Hepatocyte (in vitro differentiated cells): Measurements from ENCODE around the gene SAMMSON.

Experiments used
- CTCF ChIP-seq: fragments of 200-600 bp; sonication (generic); IDR thresholded peaks from 2 replicates; pipeline ENCODE4 v1.5.1; 2016; ENCODE audit warnings: antibody characterized with exemption, mild to moderate bottlenecking; ENCODE audit not compliant: poor library complexity
- EZH2 ChIP-seq: fragments of 200-600 bp; sonication (generic); IDR thresholded peaks from 2 replicates; pipeline ENCODE4 v1.6.1; 2016; ENCODE audit warnings: antibody characterized with exemption, mild to moderate bottlenecking, borderline replicate concordance
- EZH2phosphoT487 ChIP-seq: fragments of 200-600 bp; sonication (generic); IDR thresholded peaks from one replicate; pipeline ENCODE4 v1.6.1; 2018; ENCODE audit warnings: antibody characterized with exemption, mild to moderate bottlenecking, low read depth, moderate library complexity; ENCODE audit not compliant: unreplicated experiment, severe bottlenecking

GRCh38 chr3:69967156-69967555, 32.4 kb upstream of the SAMMSON start:
- TF ChIP-seq CTCF, result no peak
- no peak for TF ChIP-seq EZH2
- TF ChIP-seq EZH2phosphoT487, result no peak
